ENCODE data around the gene MIR17HG.

MIR17HG gene

DNA sequence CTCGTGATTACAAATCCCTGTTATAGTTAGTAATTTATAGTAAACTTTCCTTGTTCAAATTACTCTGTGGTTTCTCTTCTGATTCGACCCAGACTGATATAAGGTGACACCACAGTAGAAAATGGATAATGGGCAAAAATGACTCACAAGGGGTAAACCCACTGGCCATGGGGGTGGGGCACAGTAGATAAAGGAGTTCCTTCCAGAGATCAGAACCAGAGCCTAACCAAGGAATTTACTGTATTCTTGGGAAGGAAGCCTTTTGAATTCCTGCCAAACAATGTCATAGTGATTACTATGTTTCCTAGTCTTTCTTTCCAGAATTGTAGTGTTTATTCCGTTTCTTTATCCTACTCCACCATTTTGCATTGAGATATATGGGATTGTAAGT, 21.9 kb downstream of the MIR17HG start:
- no peak for DNase-seq

DNA sequence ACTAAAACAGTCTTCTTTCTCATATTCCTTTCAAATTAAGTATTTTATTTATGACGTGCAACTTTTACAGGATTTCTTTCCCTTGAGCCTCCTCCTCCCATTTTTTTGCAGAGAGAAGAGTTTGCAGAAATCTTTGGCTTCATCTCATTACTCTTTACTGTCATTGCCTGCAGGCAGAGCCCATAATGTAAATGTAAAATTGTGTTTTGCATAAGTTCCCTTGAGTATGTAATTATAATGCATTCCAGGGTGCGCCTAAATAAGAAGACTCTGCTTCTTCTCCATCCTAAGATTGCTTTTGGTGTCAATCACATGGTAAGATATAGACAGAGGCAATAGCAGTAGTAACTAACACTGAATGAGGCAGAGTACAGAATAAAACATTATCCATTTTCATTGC, 23.0 kb downstream of the MIR17HG start:
- no peak for DNase-seq

DNA sequence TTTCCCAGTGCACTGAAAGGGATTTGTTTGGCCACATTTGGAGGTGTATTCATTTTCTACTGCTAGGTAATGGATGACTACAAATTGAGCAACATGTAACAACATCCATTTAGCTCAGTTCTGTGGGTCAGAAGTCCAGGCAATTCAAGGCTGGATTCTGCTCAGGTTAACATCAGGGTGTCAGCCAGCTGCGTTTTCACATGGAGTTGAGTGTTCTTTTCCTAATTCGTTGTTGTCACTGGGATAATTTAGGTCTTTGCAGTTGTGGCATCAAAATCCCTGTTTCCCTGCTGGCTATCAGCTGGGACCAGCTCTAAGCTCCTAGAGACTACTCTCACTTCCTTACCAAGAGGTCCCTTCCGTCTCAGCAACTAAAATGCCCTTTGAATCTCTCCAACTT, 25.4 kb downstream of the MIR17HG start:
- DNase-seq: no peak

DNA sequence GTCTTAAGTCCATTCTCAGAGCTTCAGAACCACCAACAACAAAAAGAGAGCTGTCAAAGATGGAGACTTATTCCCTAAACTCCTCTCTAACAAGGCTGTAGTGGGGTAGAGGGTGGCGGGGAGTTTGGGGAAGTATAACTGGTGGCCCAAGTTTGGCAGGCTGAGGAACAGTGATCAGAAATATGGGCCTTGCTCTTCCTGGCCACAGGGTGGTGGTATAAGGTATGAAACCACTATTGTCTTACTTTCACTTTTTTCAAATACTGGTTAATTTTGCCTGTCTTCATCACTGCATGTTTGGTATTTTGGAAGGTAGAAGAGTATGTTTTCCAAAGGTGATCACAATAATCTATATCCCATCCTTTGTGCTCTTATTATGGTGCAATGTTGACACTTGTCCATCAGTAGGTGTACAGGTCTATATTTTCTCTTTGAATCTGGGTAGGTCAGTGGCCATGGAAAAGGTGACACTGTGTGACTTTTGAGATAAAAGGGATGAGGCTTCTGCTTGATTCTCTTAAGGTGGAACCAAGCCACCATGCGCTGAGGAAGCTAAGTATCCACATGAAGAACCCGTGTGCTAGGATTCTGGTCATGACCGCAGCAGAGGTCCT, 27.7 kb downstream of the MIR17HG start:
- no peak for DNase-seq

DNA sequence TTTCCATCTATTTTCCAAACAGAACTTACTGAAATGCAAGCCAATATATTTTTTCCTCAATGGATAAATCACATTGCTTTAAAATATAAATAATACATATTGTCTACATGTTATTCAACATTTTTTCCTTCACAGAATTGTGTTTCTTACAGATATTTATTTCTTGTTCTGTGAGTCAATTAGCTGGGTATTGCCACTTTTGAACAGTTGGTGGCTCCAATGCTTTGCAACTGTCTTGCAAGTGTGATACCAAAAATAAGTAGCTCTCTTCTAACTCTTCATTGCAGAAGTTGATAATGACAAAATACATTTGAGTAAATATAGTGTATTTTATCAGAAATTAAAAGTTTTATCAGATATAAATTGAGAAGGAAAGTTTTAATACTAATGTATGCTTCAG, 33.9 kb downstream of the MIR17HG start:
- peak; percentile 51 for DNase-seq

DNA sequence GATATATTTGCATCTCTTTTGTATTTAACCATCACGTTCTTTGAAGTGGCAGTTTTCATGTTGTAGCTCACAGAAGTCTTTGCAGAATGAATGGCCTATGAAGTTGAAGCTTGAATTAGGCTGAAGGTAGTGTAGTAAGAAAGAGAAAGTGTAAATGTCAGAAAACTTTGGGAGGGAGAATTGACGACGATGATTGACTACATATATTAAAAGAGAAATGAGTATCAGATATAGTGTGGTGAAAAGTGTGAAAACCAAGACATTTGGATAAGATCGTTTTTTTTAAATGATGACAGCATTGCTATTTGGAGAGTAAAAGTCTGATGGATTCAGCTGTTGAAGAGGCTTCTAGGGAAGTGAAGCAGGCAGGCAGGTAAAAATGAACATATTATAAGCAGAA, 36.3 kb downstream of the MIR17HG start:
- no peak for DNase-seq

DNA sequence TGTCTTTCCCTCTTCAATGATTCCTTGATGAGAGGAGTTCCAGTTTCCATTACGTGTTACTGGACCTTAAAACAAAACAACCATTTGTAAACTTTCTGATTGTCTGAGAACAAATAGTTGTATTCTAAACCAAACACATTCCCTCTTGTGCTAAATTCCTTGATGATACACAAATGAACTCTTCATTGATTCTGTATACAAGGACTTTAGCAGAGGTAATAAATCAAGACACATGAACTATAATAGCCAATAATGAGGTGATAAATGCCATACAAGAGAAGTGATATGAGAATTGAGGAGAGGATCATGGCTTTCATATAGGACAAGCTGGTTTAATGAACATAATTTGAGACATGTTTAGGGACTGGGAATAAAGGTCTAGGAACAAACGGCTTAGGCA, 37.4 kb downstream of the MIR17HG start:
- no peak for DNase-seq

DNA sequence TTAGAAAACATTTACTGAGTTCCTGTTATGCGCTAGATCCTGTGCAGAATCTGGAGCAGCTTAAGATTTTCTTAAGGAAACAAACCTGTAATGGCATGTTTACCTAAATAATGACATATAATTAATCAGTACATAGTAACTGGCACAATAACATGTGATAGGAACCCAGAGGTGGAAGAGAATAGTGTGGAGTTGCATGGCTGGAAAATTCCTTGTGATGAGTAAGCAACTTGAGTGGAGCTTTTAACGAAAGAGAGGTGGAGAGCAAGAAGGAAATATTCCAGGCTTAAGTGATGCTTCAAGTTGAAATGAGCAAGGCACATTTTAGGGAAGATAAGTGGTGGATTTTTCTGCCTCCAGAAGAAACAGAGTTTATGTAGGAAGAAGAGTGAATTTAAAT, 41.7 kb downstream of the MIR17HG start:
- DNase-seq: no peak

DNA sequence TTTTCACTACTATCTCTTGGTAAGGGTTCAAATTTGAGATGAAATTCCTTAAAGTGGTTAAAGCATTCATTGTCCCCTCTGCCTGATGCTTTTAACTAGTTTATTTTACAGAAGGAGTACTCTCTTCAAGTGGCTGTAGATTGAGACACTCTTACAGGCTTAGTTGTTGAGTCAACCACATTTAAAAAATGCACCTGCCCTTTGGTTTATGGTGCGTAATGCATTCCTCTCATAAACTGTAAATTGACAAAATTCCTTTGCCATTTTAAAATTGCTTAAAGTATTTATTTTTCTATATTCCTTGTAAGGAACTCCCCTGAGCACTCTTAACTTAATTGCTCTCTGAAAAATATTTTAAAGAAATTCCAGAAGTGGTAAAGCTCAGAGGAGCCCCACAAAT, 50.1 kb downstream of the MIR17HG start:
- no peak for DNase-seq

DNA sequence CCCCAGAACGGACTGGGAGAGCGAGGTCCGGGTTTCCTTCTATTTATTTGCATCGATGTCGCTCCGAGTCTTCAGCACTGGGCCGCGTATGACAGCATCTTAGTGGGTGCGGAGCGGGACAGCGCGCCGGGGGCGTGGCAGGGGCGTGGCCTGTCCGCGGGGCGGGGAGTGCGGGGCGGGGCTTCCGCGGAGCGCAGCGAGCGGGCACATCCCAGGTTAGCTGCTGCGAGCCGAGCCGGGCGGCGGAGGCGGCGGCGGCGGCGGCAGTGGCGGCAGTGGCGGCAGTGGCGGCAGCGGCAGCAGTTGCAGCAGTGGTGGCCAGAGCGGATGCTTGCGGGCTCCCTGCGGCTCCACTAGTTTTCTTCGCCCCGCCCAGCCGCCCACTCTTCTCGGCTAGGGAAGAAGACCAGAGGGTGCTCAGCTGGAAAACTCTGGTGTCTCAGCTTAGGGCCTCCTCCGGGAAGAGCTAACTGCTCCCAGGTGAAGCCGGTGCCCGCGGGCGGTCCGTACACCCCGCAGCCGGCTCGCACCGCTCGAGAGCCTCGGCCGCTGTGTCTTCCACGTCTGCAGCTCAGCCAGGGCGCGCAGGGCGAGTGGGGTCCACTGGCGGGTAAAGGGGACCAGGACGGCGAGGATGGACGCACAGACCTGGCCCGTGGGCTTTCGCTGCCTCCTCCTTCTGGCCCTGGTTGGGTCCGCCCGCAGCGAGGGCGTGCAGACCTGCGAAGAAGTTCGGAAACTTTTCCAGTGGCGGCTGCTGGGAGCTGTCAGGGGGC, 51.1 kb downstream of the MIR17HG start, which contains the start of gene GPC5:
Gene GPC5, plus strand, starts transcription at position 209 of the 776 bp plus-strand sequence.
- DNase-seq: peak; percentile 72

DNA sequence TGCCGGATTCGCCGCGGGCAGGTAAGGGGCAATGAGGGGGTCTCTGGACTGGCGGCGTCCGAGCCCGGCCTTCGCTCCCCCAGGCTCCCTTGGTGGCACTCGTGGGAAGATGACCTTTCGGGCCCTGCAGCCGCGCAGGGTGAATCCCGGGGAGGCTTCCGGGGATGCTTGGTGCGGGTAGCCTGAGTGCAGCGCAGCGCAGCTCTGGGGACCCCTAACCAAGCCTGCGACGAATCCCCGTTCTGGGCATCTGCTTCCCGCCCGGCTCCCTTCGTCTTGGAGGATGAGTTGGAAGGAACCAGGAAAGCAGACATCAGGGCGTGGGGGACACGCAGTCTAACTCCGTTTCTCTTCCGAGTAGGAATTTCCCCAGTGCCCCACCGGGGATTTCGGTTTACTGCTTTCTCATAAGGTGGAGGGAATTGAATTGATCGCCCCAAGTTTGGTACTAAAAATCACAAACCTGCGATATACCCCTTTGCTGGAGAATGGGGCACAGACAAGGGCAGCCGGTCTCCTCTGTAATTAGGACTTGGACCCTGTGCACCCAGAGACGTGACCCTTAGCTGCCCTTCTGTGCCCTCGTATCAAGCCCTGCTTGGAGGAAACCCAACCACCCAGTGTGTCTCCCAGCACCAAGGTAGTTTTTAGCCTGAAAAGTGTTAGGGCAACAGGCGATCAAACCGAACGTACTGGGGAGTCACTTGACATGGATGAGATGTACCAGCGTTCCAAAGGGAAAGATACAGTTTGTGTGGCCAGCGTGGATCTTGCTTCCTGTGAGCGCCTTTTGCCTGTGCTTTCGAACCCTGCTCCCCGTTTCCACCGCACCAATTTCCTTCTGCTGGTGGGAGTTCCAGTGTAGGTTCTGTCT, 51.9 kb downstream of the MIR17HG start:
- no peak for DNase-seq

DNA sequence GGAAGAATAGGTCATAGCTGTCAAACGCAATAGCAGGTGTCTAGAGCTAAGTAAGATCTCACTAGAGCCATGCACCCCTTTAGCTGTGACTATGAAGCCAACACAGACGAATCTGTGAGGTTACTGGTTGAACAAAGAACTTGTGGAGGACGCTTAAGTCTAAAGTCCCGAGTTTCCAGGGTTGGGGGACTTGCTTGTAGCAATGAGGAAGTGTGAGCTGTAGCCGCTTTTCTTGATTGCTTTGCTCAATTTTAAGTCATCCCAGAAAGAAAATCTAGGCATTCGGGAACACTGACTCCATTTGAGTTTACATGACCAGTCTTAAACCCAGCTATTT, 52.5 kb downstream of the MIR17HG start:
- no peak for DNase-seq

DNA sequence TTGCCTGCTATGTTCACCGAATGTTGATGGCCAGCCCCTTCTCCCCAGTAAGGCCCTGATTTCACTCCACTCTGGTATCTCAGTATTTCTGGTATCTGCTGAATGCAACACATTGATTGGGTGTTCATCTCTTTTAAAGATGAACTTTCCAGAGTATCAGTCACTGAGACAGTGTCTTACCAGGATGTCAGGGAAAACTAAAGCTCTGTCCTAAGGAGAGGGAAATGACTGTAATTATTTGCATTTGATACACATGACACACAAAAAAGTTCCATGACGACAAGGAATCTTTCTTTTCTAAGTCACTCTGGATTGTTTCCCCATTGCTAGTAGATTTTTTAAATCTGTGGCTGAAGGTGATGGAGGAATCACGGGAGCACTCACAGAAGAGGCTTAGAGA, 53.2 kb downstream of the MIR17HG start:
- no peak for DNase-seq

DNA sequence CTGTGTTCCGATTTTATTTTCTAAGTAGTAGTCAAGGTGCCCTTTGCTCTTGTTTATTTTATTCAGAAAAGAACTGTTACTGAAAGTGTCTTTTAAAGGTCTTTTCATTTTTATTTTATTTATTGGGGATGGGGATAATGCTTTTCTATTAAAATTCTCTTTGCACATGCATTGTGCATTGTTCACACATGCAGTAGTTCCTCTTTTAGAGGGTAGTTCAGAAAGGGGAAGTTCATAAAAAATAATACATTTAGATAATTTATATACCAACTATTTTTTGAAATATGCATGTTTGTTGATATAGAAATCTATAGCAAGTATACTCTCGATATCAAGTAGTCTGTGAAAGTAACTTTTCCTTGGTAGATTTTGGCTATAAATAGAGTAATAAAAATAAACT, 54.4 kb downstream of the MIR17HG start:
- no peak for DNase-seq
